Activated CD8-positive, alpha-beta memory T cell treated with anti-CD3 and anti-CD28 coated beads, Interleukin-2, amount 10 ng/mL, durations not matched to agents 7 days and 5 days (primary cell): Measurements from ENCODE around the gene R3HDML. TPM values are rescaled to one million over a fixed set of nuclear protein-coding genes. Genes with fewer than 3 reads are reported as not detected.
"Not testable (repeated sequence)": the region's sequence is repeated elsewhere in the genome, so short reads cannot be mapped to it uniquely, and the experiment has no call there.

Experiments used
- ATAC-seq: fragments of 150-1000 bp; cut with Tn5 transposase; one replicate; pipeline ENCODE4 v1.10.0; 2021; ENCODE audit warnings: moderate library complexity
- CTCF ChIA-PET: fragments of 350-600 bp; sonication (Branson Sonifier 250); formaldehyde crosslinking; loops from one replicate; lab custom pipeline; 2021; ENCODE audit warnings: antibody characterized with exemption; lab: Charles Lee
- DNase-seq: peaks from one replicate; pipeline ENCODE4 v3.0.0-alpha.2; 2020
- H3K27ac Mint-ChIP-seq: one replicate; pipeline ENCODE4 v1.8.0; 2021; ENCODE audit warnings: mild to moderate bottlenecking, mixed read lengths
- H3K27me3 Mint-ChIP-seq: one replicate; pipeline ENCODE4 v1.8.0; 2021; ENCODE audit warnings: mixed read lengths
- H3K36me3 Mint-ChIP-seq: one replicate; pipeline ENCODE4 v1.8.0; 2021; ENCODE audit warnings: mild to moderate bottlenecking, mixed read lengths
- H3K4me1 Mint-ChIP-seq: one replicate; pipeline ENCODE4 v1.8.0; 2021; ENCODE audit warnings: mixed read lengths
- H3K4me3 Mint-ChIP-seq: one replicate; pipeline ENCODE4 v1.8.0; 2021; ENCODE audit warnings: mild to moderate bottlenecking, moderate library complexity, mixed read lengths
- H3K9me3 Mint-ChIP-seq: one replicate; pipeline ENCODE4 v1.8.0; 2022; ENCODE audit warnings: low read depth, mixed read lengths
- total RNA-seq, 2 experiments: library from RNA; stranded (reverse); gene quantifications; one replicate each; pipeline ENCODE4 v1.2.3, GENCODE V29; 2021

The R3HDML gene
- total RNA-seq, 2 experiments from 2014 or later, result not detected

DNA sequence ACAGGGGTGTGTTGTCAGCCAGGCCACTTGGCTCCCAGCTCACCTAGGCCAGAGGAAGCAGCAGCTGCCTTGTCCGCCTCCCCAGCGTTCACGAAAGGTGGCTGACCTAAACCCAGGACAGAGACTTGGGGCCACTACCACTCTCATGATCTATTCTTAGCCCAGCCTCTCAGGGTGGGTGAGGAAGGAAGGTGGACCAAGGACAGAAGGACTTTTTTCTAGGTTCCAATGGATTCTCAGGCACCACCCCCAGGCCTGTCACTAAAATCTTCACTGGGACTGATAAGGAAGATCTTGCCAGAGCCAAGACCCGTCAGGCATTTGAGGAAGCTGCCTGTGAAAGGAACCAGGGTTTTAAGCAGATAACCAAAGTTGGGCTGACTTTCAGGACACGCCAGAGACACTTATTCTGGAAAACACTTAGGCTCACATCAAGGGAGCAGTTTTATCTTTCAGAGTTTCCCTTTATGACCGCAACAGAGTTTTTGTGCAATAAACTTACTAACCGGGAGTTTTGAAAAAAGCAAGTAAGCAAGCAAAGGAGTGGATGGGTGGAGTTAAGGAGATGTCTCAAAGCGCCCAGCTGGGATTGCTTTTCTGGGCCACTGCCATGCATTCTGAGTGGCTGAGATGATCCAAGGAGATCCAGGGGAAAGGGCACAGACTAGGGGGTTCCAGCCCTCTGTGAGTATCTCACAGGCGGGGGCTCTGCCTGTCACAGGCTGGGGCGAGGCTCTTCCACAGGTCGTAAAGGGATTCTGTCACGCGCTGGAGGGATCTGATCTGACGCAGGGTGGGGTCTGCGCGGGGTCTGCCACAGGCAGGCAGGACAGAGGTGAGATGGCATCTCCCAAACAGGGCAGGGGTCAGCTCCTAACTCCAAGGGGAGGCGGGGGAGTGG lies 26.8 kb upstream of the R3HDML start:
- peak overlapping the region; percentile 84 for H3K27ac Mint-ChIP-seq
- H3K36me3 Mint-ChIP-seq, result no peaks in the 10 kb centered on the region
- peak overlapping the region; percentile 82 for H3K4me3 Mint-ChIP-seq
- CTCF ChIA-PET, result interaction anchor here (1.0 to 8.1 kb wide), 21 partner anchors 8 to 558 kb away, joined by 3 to 386 read pairs (median 5); partner anchors contain the start of genes OSER1 and TTPAL
- no peak for DNase-seq
- no peaks in the 10 kb centered on the region for H3K9me3 Mint-ChIP-seq
- no peaks in the 10 kb centered on the region for H3K27me3 Mint-ChIP-seq
- peaks cover 17% of the 10 kb centered on the region for H3K4me1 Mint-ChIP-seq
- ATAC-seq, result no peak

DNA sequence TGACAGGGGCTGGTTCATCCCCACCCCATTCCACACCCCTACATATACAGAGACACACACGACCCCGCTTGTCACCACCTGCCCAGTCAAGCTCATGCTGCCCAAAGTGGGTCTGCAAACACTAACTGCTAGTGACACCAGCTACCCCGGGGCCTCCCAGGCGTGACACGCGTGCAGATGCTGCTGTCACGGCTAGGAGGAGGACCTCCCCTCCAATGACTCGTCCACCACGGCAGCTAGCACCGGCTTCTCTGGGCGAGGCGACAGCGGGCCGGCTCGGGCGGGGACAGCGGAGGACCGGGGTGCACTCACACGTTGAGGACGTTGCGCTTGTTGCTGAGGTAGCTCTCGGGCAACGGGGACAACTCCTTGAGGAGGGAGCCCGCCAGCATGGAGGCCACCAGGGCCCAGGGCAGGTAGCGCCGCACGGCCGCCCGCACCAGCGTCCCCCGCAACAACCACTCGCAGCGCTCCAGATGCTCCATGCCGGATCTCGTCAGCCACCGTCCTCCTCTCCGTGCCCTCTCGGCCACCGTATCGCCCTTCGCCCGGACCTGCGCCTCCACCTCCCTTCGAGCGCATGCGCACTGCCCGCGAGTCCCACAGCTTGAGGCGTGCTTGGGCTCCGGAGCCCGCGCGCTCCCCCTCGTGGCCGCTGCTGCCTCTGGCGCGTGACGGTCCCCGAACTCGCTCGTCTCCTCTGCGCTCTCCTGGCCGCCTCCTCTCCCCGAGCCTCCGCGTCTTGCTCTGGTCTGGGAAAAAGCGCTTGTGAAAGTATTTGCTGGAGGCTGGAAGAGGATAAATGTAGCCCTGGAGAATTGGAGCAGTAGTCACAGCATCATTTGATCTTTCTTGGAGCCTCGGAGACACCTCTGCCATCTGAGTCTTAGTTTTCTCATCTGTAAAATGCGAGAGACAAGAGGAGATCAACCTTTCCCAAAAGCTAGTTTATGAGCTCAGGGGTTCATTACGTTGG lies 25.9 kb upstream of the R3HDML start, which contains the start of gene FITM2:
Gene FITM2 (minus strand): TSS at position 539 of the 976 bp plus-strand sequence. CDS start 54 bp downstream, at position 485.
- no peaks in the 10 kb centered on the region for H3K27me3 Mint-ChIP-seq
- CTCF ChIA-PET, result interaction anchor here (1.0 to 8.1 kb wide), 29 partner anchors 9 to 559 kb away, joined by 3 to 386 read pairs (median 4); partner anchors contain the start of genes OSER1 and TTPAL
- ATAC-seq, result peak; percentile 97
- H3K36me3 Mint-ChIP-seq, result no peaks in the 10 kb centered on the region
- peaks cover 17% of the 10 kb centered on the region for H3K4me1 Mint-ChIP-seq
- H3K4me3 Mint-ChIP-seq, result peak within 1 kb of the TSS; percentile 82
- H3K27ac Mint-ChIP-seq, result peak within 1 kb of the TSS; percentile 84
- peak; percentile 98 for DNase-seq
- no peaks in the 10 kb centered on the region for H3K9me3 Mint-ChIP-seq

DNA sequence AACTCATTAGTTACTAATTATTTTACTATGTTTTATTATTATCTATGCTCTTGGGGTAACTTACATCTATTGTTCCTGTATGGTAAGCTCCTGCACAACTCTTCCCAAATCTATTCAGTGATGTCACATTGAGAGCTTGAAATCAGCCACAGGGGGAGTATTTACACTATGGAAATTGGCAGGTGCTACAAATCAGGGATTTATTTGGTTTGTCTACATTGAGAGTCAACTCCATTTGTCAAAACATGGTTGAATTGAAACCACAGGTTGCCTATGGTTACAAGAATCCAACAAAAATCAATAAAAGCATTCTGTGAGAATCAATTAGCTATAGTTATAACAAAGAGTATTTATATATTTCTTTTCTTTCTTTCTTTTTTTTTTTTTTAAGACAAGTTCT lies 22.0 kb upstream of the R3HDML start:
- no peak overlapping the region for H3K4me3 Mint-ChIP-seq
- H3K27me3 Mint-ChIP-seq, result peaks cover 6% of the 10 kb centered on the region
- peaks cover 12% of the 10 kb centered on the region for H3K4me1 Mint-ChIP-seq
- CTCF ChIA-PET, result interaction anchor here (0.6 to 8.1 kb wide), 3 partner anchors 16 to 1699 kb away, joined by 3 to 386 read pairs (median 3); no protein-coding TSS in a partner anchor
- DNase-seq (no peak), ATAC-seq (no peak)
- no peaks in the 10 kb centered on the region for H3K9me3 Mint-ChIP-seq
- no peak overlapping the region for H3K27ac Mint-ChIP-seq
- H3K36me3 Mint-ChIP-seq, result no peaks in the 10 kb centered on the region

DNA sequence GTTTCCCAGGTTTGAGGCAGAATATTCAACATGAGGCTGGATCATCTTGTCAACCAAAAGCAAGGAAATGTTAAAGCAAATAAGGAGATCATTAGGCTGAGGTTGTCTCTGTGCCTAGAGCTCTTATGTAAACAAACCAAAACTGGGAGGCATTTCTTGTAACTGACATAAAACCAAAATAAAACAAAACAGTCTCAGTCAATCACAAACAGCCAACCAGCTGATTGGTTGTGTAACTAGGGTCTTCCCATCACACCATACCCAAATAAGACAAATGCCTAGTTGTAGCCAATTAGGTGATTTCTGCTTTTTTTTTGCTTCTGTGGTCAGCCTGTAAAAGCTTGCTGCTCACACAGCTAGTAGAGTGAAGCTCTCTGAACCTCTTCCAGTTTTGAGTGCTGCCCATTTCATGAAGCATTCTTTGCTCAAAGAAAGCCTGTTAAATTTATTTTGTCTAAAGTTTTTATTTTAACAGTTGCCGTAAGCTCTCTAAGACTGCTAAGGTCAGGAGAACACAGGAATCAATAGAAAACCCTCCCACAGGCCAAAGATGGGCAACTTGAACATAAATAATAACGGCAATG lies 16.9 kb upstream of the R3HDML start:
- ATAC-seq, result no peak
- Mint-ChIP-seq H3K4me1 (no peaks in the 10 kb centered on the region), H3K27ac (no peak overlapping the region), H3K4me3 (no peak overlapping the region), H3K27me3 (peaks cover 11% of the 10 kb centered on the region), H3K36me3 (no peaks in the 10 kb centered on the region), H3K9me3 (no peaks in the 10 kb centered on the region)
- CTCF ChIA-PET, result interaction anchor here (1.2 to 3.1 kb wide), 3 partner anchors 9 to 104 kb away, joined by 5 to 16 read pairs (median 14); partner anchors contain the start of gene FITM2
- no peak for DNase-seq

DNA sequence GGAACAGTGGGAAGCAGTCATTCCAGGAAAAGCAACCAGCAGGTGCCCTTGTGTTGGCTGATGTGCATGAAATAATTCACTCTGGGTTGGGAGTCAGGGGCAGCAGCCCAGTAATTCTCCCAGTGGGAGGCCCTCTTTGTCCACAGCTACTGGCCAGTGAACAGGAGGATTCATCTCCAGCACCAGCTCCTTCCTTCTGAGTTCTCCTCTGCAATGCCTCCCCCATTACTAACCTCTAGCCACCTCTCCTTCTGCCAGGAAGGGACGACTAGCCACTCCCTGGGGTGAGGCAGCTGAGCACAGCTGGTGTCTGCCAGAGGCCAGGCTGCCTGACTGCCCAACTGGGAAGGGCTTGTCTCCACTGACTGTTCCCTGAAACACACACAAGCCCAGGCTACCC lies 12.5 kb upstream of the R3HDML start:
- DNase-seq (no peak), ATAC-seq (no peak)
- H3K27me3 Mint-ChIP-seq, result peaks cover 18% of the 10 kb centered on the region
- H3K4me1 Mint-ChIP-seq, result no peaks in the 10 kb centered on the region
- H3K4me3 Mint-ChIP-seq, result no peak overlapping the region
- CTCF ChIA-PET, result interaction anchor here (4.5 kb wide), 1 partner anchor 13 kb away, joined by 17 read pairs; the partner anchor contains the start of gene FITM2
- H3K36me3 Mint-ChIP-seq, result no peaks in the 10 kb centered on the region
- H3K9me3 Mint-ChIP-seq, result no peaks in the 10 kb centered on the region
- no peak overlapping the region for H3K27ac Mint-ChIP-seq

DNA sequence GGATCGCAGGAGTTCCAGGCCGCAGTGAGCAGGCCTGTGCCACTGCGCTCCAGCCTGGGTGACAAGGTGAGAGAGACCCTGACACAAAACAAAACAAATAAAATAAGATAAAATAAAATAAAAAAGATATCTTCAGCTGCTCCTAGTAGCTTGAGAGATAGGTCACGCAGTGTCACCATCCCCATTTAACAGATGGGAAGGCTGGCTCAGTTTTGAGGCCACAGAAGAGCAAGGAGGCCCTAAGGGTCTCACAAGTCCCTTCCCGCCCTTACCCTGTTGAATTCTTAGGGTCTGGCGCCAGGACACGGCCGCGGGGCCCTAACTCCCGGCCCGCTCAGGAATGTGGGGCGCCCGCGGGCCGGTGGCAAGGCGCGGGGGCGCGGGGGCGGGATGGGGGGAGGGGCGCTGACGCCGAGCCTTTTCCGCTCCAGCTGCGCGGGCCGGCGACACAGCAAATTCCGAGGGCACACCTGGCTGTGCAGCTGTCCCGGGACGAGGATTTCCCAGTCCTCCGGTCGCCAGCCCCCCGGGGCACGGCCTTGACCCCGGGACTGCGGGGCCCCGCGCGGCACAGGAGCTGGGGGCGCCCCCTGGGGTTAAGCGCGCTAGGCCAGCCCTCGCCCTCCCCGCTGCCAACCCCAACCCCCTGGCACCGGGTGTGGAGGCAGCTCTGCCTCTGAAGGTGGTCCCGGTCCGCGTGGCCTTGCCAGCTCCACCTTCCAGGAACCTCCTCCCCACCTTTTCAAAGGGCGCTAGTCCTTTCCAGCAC lies 10.3 kb upstream of the R3HDML start:
- Mint-ChIP-seq H3K4me3 (no peak overlapping the region), H3K36me3 (no peaks in the 10 kb centered on the region), H3K27me3 (peaks cover 17% of the 10 kb centered on the region), H3K9me3 (no peaks in the 10 kb centered on the region), H3K27ac (no peak overlapping the region), H3K4me1 (no peaks in the 10 kb centered on the region)
- DNase-seq (no peak), ATAC-seq (peak; percentile 47)
- CTCF ChIA-PET, result interaction anchor here (0.9 to 4.5 kb wide), 5 partner anchors 15 to 283 kb away, joined by 3 to 17 read pairs (median 3); partner anchors contain the start of gene FITM2

DNA sequence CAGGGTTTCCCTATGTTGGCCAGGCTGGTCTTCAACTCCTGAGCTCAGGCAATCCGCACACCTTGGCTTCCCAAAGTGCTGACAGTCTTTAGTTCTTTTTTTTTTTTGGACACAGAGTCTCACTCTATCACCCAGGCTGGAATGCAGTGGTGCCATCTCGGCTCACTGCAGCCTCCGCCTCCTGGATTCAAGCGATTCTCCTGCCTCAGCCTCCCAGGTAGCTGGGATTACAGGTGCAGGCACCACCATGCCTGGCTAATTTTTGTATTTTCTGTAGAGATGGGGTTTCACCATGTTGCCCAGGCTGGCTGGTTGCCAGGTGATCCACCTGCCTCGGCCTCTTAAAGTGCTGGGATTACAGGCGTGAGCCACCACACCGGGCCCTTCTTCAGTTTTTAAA lies 9.1 kb upstream of the R3HDML start:
- H3K27ac Mint-ChIP-seq, result not testable (repeated sequence)

DNA sequence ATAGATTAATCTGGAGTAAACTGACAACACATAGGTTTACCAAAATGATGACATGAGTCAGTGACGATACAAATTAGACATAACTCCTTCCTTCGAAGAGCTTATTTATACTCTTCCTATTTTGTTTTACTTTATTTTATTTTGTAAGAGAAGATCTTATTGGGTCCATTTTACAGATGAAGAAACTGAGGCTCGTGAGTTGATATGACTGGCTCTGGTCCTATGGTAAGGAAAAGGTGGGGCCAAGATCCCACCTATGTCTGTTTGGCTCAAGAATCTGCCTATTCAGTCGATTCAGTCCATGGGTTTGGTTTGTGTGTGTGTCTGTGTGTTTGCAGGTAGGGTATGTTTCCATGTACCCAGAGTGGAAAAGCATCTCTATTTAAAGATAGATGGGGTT lies 8.4 kb upstream of the R3HDML start:
- ATAC-seq (no peak), DNase-seq (no peak)
- H3K27me3 Mint-ChIP-seq, result peaks cover 17% of the 10 kb centered on the region
- CTCF ChIA-PET, result interaction anchor here (1.5 to 1.6 kb wide), 2 partner anchors 56 to 112 kb away, joined by 4 to 5 read pairs; no protein-coding TSS in a partner anchor
- no peak overlapping the region for H3K4me3 Mint-ChIP-seq
- no peaks in the 10 kb centered on the region for H3K36me3 Mint-ChIP-seq
- H3K27ac Mint-ChIP-seq, result no peak overlapping the region
- H3K9me3 Mint-ChIP-seq, result no peaks in the 10 kb centered on the region
- no peaks in the 10 kb centered on the region for H3K4me1 Mint-ChIP-seq

More for the DNA sequence above, 9.1 kb upstream of the R3HDML start:
- H3K4me3 Mint-ChIP-seq, H3K9me3 Mint-ChIP-seq, H3K36me3 Mint-ChIP-seq, ATAC-seq, H3K4me1 Mint-ChIP-seq, DNase-seq: not testable (repeated sequence)
- CTCF ChIA-PET, result interaction anchor here (1.5 to 4.5 kb wide), 2 partner anchors 17 to 111 kb away, joined by 4 to 17 read pairs; partner anchors contain the start of gene FITM2
- peaks cover 17% of the 10 kb centered on the region for H3K27me3 Mint-ChIP-seq

DNA sequence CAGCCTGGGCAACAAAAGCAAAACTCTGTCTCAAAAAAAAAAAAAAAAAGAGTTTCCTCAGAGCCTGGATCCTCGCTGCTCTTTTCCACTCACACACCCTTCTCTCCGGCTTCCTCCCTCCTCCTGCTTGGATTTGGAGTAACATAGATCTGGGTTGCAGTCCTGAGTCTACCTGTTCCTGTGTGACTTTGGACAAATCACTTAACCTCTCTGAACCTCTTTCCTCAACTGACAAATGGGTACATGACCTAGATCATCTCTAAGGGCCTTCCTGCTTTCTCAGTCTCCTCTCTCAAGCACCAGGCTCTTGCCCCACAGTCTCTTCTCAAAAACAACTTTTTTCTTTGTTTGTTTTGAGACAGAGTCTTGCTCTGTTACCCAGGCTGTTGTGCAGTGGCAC lies 5.6 kb upstream of the R3HDML start:
- Mint-ChIP-seq H3K4me3 (no peak overlapping the region), H3K27ac (no peak overlapping the region), H3K4me1 (no peaks in the 10 kb centered on the region), H3K9me3 (no peaks in the 10 kb centered on the region), H3K27me3 (peaks cover 20% of the 10 kb centered on the region), H3K36me3 (no peaks in the 10 kb centered on the region)
- CTCF ChIA-PET, result interaction anchor here (0.7 to 2.1 kb wide), 2 partner anchors 17 to 116 kb away, joined by 3 to 6 read pairs; no protein-coding TSS in a partner anchor
- no peak for ATAC-seq
- no peak for DNase-seq

DNA sequence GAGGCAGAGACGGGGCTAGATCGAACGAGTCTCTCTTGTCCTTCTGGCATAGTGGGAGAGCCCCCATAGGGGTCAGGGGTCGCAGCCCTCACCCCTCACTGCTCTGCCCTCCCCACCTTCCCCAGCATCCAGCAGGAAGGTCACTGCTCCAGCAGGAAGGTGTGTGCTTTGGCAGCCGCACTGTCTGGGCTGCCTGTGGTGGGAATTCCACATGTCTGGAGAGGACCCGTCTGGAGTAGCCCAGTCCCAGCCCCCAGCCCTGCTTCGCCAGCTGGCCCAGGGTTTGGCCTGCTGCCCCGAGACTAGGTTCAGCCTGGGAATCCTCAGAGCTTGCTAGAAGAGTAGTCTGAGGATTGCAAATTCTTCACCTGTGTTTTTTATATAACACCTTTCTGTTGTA lies 2.5 kb upstream of the R3HDML start:
- Mint-ChIP-seq H3K4me1 (no peaks in the 10 kb centered on the region), H3K27me3 (peaks cover 10% of the 10 kb centered on the region), H3K36me3 (no peaks in the 10 kb centered on the region), H3K4me3 (no peak overlapping the region), H3K27ac (no peak overlapping the region), H3K9me3 (no peaks in the 10 kb centered on the region)
- CTCF ChIA-PET, result no interaction called here
- ATAC-seq (no peak), DNase-seq (no peak)

DNA sequence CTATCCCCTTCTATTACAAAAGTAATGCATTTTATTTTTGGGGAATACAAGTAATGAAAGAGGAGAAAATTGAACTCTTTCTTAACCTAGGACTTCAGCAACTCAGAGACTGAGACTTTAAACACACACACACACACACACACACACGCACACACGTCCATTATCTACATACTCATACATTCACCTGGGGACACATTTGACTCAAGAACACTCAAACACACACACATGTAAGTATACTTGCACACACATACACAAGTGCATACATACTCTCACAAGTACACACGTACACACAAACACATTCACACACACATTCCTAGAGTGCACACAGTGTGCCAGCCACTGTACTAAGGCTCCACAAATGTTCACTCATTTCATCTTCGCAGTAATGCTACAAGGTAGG lies 2.1 kb upstream of the R3HDML start:
- DNase-seq (no peak), ATAC-seq (no peak)
- peaks cover 10% of the 10 kb centered on the region for H3K27me3 Mint-ChIP-seq
- no peaks in the 10 kb centered on the region for H3K36me3 Mint-ChIP-seq
- H3K4me3 Mint-ChIP-seq, result no peak overlapping the region
- CTCF ChIA-PET, result no interaction called here
- H3K4me1 Mint-ChIP-seq, result no peaks in the 10 kb centered on the region
- no peak overlapping the region for H3K27ac Mint-ChIP-seq
- no peaks in the 10 kb centered on the region for H3K9me3 Mint-ChIP-seq

DNA sequence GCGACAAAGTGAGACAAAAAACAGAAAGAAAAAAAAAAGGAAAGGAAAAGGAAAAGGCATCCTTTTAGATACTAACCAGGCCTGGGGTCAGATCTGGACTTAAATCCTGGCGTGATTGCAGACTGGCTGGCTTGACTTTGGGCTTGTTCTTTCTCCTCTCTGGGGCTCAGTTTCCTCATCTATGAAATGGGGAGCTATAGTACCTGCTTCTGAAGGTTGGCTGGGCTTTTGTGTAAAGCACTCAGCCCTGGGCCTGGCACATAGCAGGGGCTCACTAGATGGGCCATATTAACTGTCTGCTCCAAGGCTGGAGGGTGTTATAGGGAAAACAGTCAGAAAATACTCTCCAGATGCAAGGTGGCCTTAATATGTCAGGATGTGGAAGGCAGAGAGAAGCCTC lies 1.2 kb upstream of the R3HDML start:
- Mint-ChIP-seq H3K27me3 (peaks cover 10% of the 10 kb centered on the region), H3K4me3 (no peak overlapping the region), H3K9me3 (no peaks in the 10 kb centered on the region), H3K4me1 (no peaks in the 10 kb centered on the region), H3K36me3 (no peaks in the 10 kb centered on the region), H3K27ac (no peak overlapping the region)
- no peak for ATAC-seq
- CTCF ChIA-PET, result no interaction called here
- DNase-seq, result no peak
